Hippocampal formation (tissue), 2 donors: Measurements from ENCODE around the gene SPINDOC.
"Not testable (repeated sequence)": the region's sequence is repeated elsewhere in the genome, so short reads cannot be mapped to it uniquely, and the experiment has no call there.

Experiments
- DNase-seq, 2 donors: peaks; one replicate each; lab custom pipeline; 2025; lab: John Stamatoyannopoulos, UW

Gene SPINDOC

GRCh38 chr11:63791495-63792167 lies 21.6 kb upstream of the SPINDOC start:
- DNase-seq, result no peak

GRCh38 chr11:63793161-63793560 lies 20.1 kb upstream of the SPINDOC start:
- no peak for DNase-seq

GRCh38 chr11:63795066-63795465 lies 18.2 kb upstream of the SPINDOC start:
- no peak for DNase-seq

GRCh38 chr11:63800921-63801320 lies 12.3 kb upstream of the SPINDOC start:
- DNase-seq, result no peak

- DNase-seq, result no peak
Observed at GRCh38 chr11:63802637-63803414, 10.4 kb upstream of the SPINDOC start.

- no peak for DNase-seq
Observed at GRCh38 chr11:63804259-63804658, 9.0 kb upstream of the SPINDOC start.

- no peak for DNase-seq
Observed at GRCh38 chr11:63805844-63806415, 7.3 kb upstream of the SPINDOC start.

- DNase-seq, result not testable (repeated sequence)
Observed at GRCh38 chr11:63810383-63810782, 2.9 kb upstream of the SPINDOC start.

- no peak for DNase-seq
Observed at GRCh38 chr11:63811522-63811921, 1.7 kb upstream of the SPINDOC start.

- peak; percentile 8 to 53 for DNase-seq
Observed at GRCh38 chr11:63813563-63814382, 517 bp downstream of the SPINDOC start.

GRCh38 chr11:63814383-63814736 lies 1.1 kb downstream of the SPINDOC start:
- DNase-seq, result no peak

- no peak for DNase-seq
Observed at GRCh38 chr11:63816166-63816565, 2.9 kb downstream of the SPINDOC start.

- no peak for DNase-seq
Observed at GRCh38 chr11:63816732-63817131, 3.5 kb downstream of the SPINDOC start.

- no peak for DNase-seq
Observed at GRCh38 chr11:63817758-63818498, 4.7 kb downstream of the SPINDOC start.

- no peak for DNase-seq
Observed at GRCh38 chr11:63818609-63819008, 5.4 kb downstream of the SPINDOC start.

- DNase-seq, result no peak
Observed at GRCh38 chr11:63821411-63821810, 8.2 kb downstream of the SPINDOC start.

- no peak for DNase-seq
Observed at GRCh38 chr11:63826471-63827190, 13.4 kb downstream of the SPINDOC start.

- no peak for DNase-seq
Observed at GRCh38 chr11:63829823-63830489, 16.7 kb downstream of the SPINDOC start.

- DNase-seq, result no peak
Observed at GRCh38 chr11:63831326-63831725, 18.1 kb downstream of the SPINDOC start.

GRCh38 chr11:63832336-63832735 lies 19.1 kb downstream of the SPINDOC start:
- DNase-seq, result no peak
